Lower leg skin (tissue), 3 donors: Measurements from ENCODE around the gene PRSS23.
"Not testable (repeated sequence)": the region's sequence is repeated elsewhere in the genome, so short reads cannot be mapped to it uniquely, and the experiment has no call there.

Source experiments
- CTCF ChIP-seq, 3 donors: fragments of 450-650 bp; IDR thresholded peaks; one replicate each; pipeline ENCODE4 v1.5.1; 2016; ENCODE audit warnings: antibody characterized with exemption in 3 of 3, mild to moderate bottlenecking in 3 of 3, moderate library complexity in 2 of 3
- POLR2A ChIP-seq, 2 donors: fragments of 450-650 bp; IDR thresholded peaks; one replicate each; pipeline ENCODE4 v1.6.1; 2016 to 2017; ENCODE audit warnings: antibody characterized with exemption in 2 of 2, mild to moderate bottlenecking in 1 of 2, moderate library complexity in 1 of 2

- TF ChIP-seq CTCF, POLR2A (IDR thresholded peaks at IDR 0.05): not testable (repeated sequence)
Measured at GRCh38 chr11:86824139-86824538, 23.8 kb downstream of the PRSS23 start.
